Astrocyte (in vitro differentiated cells and primary cell): Measurements from ENCODE around the gene RHD.
"Not testable (repeated sequence)": the region's sequence is repeated elsewhere in the genome, so short reads cannot be mapped to it uniquely, and the experiment has no call there.

Source experiments
- EZH2 ChIP-seq: IDR thresholded peaks from 2 replicates; pipeline ENCODE4 v1.6.1; 2012; ENCODE audit warnings: mild to moderate bottlenecking, low read length, inconsistent platforms; ENCODE audit not compliant: insufficient read depth
- TF ChIP-seq, protein P1 (sequence below): IDR thresholded peaks from 2 replicates; pipeline ENCODE4 v1.5.1; 2011; ENCODE audit warnings: low read depth, mild to moderate bottlenecking, inconsistent platforms, low read length, moderate library complexity; ENCODE audit not compliant: insufficient read depth

DNA sequence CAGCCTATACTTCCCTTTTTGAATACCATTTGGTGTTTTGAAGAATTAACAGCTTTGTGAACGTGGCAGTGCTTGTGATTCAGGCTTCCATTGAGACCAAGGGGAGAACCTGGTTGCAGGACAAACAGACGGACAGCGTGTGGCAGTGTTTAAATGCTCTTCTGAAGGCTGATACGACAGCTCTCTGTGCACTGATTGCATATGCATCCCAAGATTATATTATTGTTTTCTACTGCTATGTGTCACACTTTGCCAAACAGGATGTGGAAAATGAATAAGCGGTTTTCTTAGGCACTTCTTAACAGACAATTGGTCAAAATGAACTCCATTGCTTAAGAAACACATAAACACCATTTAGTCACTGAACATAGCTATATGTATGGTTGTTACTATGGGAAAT is 57.6 kb downstream of the RHD start:
- not testable (repeated sequence) for TF ChIP-seq EZH2
- TF ChIP-seq, protein P1, sequence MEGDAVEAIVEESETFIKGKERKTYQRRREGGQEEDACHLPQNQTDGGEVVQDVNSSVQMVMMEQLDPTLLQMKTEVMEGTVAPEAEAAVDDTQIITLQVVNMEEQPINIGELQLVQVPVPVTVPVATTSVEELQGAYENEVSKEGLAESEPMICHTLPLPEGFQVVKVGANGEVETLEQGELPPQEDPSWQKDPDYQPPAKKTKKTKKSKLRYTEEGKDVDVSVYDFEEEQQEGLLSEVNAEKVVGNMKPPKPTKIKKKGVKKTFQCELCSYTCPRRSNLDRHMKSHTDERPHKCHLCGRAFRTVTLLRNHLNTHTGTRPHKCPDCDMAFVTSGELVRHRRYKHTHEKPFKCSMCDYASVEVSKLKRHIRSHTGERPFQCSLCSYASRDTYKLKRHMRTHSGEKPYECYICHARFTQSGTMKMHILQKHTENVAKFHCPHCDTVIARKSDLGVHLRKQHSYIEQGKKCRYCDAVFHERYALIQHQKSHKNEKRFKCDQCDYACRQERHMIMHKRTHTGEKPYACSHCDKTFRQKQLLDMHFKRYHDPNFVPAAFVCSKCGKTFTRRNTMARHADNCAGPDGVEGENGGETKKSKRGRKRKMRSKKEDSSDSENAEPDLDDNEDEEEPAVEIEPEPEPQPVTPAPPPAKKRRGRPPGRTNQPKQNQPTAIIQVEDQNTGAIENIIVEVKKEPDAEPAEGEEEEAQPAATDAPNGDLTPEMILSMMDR: not testable (repeated sequence)
